HG02885 (cell line): ENCODE measurements around the gene RPL22.
"Not testable (repeated sequence)": the region's sequence is repeated elsewhere in the genome, so short reads cannot be mapped to it uniquely, and the experiment has no call there.

Experiments
- ATAC-seq: cut with Tn5 transposase; IDR thresholded peaks from one replicate; pipeline ENCODE4 v1.9.1; 2021; ENCODE audit warnings: mild to moderate bottlenecking; ENCODE audit not compliant: unreplicated experiment, poor library complexity

Gene RPL22

GRCh38 chr1:6234502-6235295, 35.3 kb upstream of the RPL22 start:
- no peak for ATAC-seq

GRCh38 chr1:6233376-6233775, 34.0 kb upstream of the RPL22 start:
- ATAC-seq: no peak

- no peak for ATAC-seq
Measured at GRCh38 chr1:6225651-6226050, 26.3 kb upstream of the RPL22 start.

DNA sequence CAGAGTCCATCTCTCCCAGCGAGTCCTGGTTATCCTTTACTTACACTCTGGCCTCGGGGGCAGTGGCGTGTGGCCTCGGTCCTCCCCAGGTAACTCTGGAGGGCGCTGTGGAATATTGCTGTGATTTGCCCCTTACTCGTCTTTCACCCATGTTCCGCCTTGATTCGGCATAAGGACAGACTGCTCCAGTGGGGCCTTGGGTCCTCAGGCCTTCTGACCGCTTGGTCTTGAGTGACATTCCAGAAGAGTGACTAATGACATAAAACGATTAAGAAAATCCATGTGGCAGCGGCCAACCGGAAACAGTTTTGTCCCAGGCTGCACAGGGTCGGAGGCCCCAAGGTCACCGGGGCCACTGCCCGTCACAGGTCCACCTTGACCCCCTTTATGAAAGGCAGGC, 25.3 kb upstream of the RPL22 start:
- no peak for ATAC-seq

GRCh38 chr1:6223617-6224016, 24.2 kb upstream of the RPL22 start:
- ATAC-seq: no peak

GRCh38 chr1:6222636-6223035, 23.2 kb upstream of the RPL22 start:
- ATAC-seq: no peak

DNA sequence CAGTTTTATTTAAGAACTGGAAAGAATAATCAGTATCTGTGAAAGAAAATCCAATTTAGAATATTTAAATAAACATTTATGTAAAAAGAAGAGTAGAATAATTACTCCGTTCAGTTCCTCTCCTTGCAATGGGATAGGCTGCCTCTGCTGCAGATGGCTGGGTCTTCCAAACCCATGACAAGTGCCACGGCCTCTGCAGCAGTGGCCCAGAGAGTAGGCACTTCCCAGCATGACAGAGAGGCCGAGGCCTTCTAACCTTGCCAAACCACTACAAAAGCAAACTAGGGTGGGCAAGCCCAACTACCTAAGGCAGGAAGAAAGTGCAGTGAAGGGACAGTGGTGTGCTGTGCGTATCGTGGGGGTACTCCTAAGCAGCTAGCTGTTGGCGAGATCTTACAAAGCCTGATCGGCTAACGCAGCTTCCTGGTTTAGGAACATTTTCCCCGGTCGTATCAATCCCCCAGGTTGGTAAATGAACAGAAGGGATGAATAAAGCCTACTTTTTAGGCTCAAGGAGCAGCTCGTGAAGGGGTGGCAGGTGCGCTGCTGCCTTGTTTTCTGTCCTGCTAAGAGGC, 21.9 kb upstream of the RPL22 start:
- no peak for ATAC-seq

GRCh38 chr1:6220236-6220635, 20.8 kb upstream of the RPL22 start:
- ATAC-seq: no peak

DNA sequence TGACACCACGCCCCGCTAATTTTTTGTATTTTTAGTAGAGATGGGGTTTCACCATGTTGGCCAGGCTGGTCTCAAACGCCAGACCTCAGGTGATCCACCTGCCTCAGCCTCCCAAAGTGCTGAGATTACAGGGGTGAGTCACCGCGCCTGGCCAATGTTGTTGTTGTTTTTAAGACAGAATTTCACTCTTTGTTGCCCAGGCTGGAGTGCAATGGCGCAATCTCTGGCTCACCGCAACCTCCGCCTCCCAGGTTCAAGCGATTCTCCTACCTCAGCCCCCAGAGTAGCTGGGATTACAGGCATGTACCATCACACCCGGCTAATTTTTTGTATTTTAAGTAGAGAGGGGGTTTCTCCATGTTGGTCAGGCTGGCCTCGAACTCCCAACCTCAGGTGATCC, 20.2 kb upstream of the RPL22 start:
- not testable (repeated sequence) for ATAC-seq

DNA sequence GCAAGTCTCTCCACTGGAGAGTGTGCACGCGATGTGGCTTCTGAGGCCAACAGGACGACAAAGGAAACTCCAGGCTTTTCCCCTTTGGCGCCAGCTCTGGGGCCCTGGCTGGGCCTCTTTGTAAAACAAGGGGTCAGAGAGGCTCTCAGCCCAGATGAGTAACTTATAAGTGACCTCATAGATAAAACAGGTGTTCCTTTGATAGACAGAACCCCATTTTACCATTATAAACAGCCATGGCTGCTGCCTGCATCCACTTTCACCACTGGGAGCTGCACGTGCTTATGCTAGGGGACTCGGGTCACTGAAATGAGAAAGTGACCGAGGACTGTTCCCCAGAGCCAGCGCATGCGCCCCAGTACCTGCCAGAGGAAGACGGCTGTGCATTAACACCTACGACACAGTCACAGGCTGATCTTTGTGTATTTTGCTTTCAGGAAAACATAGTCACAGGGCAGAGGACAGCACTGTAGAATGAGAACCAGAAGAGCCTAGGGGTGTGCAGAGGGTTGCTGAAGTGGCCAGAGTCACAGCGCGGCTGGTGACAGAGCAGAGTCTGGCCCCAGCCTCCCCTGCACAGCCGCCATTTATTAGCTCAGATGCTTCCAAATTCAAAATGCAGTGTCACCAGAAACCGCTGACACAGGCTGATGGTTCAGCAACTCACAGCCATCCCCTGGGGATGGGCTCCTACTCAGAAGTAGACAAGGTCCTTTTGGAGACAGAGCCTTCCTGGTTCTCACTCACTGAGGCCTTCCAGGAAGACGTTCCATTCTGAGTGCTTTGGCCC, 19.2 kb upstream of the RPL22 start:
- ATAC-seq: no peak

DNA sequence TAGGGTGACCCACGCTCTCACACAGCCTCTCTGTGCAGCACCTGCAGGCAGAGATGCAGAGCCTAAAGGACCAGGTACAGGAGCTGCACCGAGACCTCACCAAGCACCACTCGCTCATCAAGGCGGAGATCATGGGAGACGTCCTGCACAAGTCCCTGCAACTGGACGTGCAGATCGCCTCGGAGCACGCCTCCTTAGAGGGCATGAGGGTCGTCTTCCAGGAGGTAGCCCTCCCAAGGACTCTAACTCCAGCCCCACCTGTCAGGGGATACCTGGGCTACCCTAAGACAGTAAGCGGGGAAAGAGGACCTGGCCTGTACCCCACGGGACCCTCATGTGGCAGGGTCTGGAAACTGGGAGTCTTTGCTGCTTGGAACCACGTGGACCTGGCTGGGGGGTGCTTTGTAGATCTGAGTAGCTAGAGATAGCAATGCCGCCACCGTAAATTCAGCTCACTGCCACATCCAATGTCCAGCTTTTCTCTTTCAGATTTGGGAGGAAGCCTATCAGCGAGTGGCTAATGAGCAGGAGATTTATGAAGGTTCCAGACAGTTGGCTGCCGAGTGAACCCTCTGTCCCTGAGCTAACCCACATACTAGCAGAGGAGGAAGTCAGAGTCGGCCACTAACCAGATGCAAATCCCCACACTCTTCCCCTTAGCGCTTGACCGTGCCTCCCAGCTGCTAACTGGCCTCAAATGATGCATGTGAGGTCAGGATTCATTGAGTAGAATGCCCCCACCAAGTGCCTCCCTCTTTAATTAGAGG, 13.0 kb upstream of the RPL22 start:
- no peak for ATAC-seq

GRCh38 chr1:6211731-6212130, 12.3 kb upstream of the RPL22 start:
- ATAC-seq: no peak

DNA sequence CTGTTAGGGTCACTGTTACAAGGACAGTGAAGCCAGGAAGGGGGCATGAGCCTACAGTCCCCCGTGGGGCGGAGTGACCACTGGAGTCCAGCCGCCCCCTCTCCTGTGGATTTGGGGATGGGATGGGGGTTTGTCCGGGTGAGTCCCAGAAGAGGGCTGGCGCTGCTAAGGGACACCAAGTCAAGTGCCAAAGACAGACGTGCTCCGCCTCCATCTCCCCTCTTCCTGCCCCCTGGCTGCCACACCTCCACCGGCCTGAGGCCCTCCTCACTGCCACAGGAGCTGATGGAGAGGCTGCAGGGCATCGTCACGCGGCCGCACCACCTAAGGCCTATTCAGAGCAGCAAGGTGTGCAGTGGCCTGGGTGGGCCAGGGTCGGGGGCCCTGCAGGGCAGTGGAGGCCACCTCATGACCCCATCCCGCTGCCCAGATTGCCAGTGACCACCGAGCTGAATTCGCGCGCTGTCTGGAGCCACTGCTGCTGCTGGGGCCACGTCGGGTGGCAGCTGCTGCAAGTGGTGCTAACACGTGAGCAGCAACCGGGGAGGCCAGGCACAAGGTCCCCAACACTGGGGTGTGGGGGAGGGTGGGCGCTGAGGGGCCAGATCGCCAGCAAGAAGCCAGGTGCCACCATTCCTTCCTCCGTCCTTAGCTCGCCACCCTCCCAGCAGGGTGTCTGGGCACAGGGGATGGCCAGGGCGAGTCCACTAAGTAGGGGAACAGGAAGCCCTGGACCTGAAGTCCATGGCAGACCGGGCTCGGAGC, 11.4 kb upstream of the RPL22 start:
- ATAC-seq: no peak

DNA sequence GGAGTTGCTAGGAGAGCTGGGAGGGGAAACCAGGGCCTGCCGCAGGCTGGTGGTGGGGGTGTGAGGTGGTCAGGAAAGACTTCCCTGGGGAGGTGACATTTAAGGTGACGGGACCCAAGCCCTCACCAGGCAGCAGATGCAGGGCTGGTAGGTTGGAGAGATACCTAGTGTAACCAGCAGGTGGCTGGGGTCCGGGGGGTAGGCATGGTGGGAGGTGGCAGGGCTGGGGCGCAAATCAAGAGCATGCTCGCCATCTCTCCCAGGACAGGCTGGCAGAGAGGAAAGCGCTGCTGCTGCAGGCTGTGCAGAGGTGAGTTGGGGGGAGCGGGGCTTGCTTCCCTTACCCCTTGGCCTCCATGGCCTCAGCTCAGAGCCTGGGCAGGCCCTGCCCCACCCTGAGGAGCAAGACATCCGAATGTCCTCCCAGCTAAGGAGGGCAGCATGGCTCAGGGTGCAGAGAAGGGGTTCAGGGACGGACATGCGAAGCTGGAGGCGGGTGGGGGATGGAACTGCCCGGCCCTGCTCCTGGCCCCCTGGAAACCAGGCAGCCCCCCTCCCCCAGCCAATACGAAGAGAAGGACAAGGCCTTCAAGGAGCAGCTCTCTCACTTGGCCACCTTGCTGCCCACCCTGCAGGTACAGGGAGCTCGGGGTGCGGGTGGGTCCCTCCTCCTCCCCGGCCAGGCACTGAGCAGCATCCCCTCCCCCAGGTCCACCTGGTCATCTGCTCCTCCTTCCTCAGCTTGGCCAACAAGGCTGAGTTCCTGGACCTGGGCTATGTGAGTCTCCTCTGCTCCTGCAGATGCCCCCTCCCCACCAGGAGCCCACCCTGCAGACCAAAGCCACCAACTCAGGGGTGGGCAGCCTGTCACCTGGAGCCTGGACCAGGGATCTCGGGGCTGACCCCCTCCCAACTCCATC, 10.5 kb upstream of the RPL22 start:
- ATAC-seq: no peak

DNA sequence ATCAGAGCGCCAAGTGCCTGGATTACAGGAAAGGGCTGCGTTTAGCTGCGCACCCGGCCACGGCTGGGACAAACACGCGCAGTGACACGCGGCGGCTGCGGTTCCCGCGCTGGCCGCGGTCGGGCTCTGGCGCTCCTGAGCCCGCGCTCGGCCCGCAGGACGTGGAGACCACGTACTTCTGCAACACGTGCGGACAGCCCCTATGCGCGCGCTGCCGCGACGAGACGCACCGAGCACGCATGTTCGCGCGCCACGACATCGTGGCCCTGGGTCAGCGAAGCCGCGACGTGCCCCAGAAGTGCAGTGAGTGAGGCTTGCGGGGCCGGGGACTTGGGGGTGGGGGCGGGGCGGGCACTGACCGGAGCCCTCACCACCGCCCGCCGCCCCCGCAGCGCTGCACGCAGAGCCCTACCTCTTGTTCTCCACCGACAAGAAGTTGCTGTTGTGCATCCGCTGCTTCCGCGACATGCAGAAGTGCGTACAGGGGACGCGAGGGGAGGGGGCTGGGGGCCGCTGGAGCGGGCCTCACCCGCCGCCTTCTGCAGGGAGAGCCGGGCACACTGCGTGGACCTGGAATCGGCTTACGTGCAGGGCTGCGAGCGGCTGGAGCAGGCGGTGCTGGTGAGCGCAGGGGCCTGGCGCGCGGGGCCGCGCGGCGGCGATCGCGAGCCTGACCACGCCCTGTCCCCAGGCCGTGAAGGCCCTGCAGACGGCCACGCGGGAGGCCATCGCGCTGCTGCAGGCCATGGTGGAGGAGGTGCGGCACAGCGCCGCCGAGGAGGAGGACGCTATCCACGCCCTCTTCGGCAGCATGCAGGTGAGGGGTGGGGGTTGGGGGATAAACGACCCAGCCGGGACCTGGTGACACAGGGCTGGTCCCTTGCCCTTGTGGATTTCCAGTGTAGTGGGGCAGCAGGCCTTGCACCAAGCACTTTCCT, 9.6 kb upstream of the RPL22 start:
- peak; percentile 30 for ATAC-seq

DNA sequence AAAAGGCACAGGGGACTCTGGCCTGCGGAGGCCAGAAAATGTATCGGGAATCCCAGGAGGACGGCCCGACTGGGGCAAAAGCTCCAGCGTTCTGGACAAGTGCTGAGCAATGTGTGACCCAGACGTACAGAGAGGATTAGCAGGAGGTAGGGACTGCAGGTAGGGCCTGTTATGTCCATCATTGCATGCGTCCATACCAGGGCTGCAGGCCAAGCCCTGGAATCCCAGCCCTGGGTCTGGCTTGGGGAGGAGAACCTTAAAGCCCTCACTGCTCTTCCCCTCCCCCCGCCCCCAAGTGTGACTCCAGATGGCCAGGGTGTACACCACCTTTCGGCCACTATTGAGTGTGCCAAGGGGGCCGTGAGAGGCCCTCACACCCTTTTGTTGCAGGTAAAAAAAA, 8.5 kb upstream of the RPL22 start:
- no peak for ATAC-seq

DNA sequence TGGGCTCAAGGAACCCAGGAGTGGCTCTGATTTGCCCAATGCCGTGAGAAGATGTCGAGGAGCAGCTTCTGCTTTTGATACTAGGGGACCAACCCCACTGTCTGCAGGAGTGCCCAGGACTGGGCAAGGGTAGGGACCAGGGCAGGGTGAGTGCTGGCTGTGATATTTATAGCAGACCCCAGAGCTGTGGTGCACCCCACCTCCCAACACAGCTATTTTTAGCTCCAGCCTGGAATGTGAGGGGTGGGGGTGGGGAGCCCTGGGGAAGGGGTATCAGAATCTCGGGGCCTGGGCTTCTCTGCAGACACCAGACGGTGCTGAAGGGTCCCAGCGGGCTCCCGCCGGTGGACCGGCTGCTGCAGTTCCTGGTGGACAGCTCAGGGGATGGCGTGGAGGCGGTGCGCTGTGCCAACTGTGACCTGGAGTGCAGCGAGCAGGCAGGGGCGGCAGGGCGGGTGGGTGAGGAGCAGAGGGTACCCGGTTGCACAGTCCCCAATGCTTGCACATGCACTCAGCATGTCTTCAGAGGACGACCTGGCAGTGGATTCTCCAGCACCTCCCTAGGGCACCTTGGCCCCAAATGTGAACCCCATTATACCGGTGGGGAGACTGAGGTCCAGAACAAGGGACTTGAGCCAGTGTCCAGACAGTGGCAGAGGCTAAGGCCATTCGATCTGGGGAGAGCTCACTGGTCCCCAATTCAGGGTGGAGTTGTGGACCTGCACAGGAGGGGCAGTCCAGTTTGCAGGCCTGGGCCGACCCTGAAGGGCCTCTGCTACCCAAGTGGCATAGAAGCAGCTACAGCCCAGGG, 7.9 kb upstream of the RPL22 start:
- no peak for ATAC-seq
